B cell (primary cell): ENCODE measurements around the gene MICAL3.

Source experiments
- CTCF ChIP-seq: fragments of 200-600 bp; IDR thresholded peaks from one replicate; pipeline ENCODE4 v1.8.0; 2022; ENCODE audit warnings: antibody characterized with exemption, mild to moderate bottlenecking
- EZH2 ChIP-seq: IDR thresholded peaks from 2 replicates; pipeline ENCODE4 v1.6.1; 2012; ENCODE audit warnings: borderline replicate concordance, low read depth, mild to moderate bottlenecking, moderate library complexity, low read length; ENCODE audit not compliant: insufficient read depth, poor library complexity, severe bottlenecking

GRCh38 chr22:17807086-17807485 lies 217.3 kb downstream of the MICAL3 start:
- TF ChIP-seq CTCF = no peak
- no peak for TF ChIP-seq EZH2
